GM12878 (cell line): Measurements from ENCODE around the gene HS3ST2. TPM values are rescaled to one million over a fixed set of nuclear protein-coding genes. Genes with fewer than 3 reads are reported as not detected.

Source experiments
- ATF3 ChIP-seq: IDR thresholded peaks from 2 replicates; pipeline ENCODE4 v1.6.1; 2011; ENCODE audit warnings: low read depth, mild to moderate bottlenecking, low read length, moderate library complexity, borderline replicate concordance; ENCODE audit errors: extremely low read depth
- ATF7 ChIP-seq: fragments of 450-650 bp; IDR thresholded peaks from 2 replicates; pipeline ENCODE4 v1.6.1; 2016; ENCODE audit warnings: low read depth, mild to moderate bottlenecking
- BCL3 ChIP-seq: IDR thresholded peaks from 2 replicates; pipeline ENCODE4 v1.6.1; 2011; ENCODE audit warnings: borderline replicate concordance, low read depth, mild to moderate bottlenecking, moderate library complexity, low read length; ENCODE audit not compliant: insufficient read depth, poor library complexity, severe bottlenecking
- CUX1 ChIP-seq: IDR thresholded peaks from 2 replicates; pipeline ENCODE4 v1.6.1; 2012; ENCODE audit warnings: improper control_type of control experiment, low read depth, low read length; ENCODE audit not compliant: insufficient replicate concordance
- RB1 ChIP-seq: fragments of 450-650 bp; formaldehyde crosslinking; IDR thresholded peaks from 2 replicates; pipeline ENCODE4 v1.6.1; 2017; ENCODE audit warnings: mild to moderate bottlenecking, borderline replicate concordance
- RBBP5 ChIP-seq: fragments of 200-600 bp; sonication (generic); conservative IDR thresholded peaks from 2 replicates; pipeline ENCODE4 v1.6.1; 2016
- ZBTB40 ChIP-seq: fragments of 450-650 bp; IDR thresholded peaks from 2 replicates; pipeline ENCODE4 v1.6.1; 2016; ENCODE audit warnings: mild to moderate bottlenecking, moderate library complexity, borderline replicate concordance
- polyA plus RNA-seq, 11 experiments: library from polyadenylated mRNA; depleted of rRNA in 4 of 11; unstranded in 6 of 11; stranded (reverse) in 5 of 11; fragments of >200 nt; fragmentation: Nextera tagmentation in 4 of 11; fragmentation: Illumina TruSeq in 1 of 11; extraction: Ambion mirVana in 4 of 11; extraction: Trizol in 1 of 11; gene quantifications; 1 replicate in 1 of 11; 2 replicates in 10 of 11; pipeline versions ENCODE4 v1.2.1 to v1.2.3, GENCODE V29; 2011 to 2016; ENCODE audit warnings: inconsistent platforms in 2 of 11, missing spikeins in 2 of 11, low read depth in 1 of 11
- total RNA-seq, 4 experiments: library from RNA; depleted of rRNA in 3 of 4; stranded (reverse); fragments of >200 nt in 3 of 4; fragmentation: Illumina TruSeq in 1 of 4; extraction: Trizol in 1 of 4; gene quantifications; 2 replicates each; pipeline versions ENCODE4 v1.2.1 to v1.2.3, GENCODE V29; 2013 to 2021

The HS3ST2 gene
- total and polyA plus RNA-seq, 10 of the 15 experiments (the other 5 are each of a cell fraction or from before 2014, with no cell fraction given): not detected

- TF ChIP-seq CUX1 (no peak), RB1 (no peak), ATF7 (no peak), ATF3 (no peak), BCL3 (no peak), RBBP5 (no peak), ZBTB40 (no peak)
- TF ChIP-seq, all 136 proteins: peak for 0
These were observed 128.1 kb downstream of the HS3ST2 start (continued) for GRCh38 chr16:22941970-22942501.
